Calu3 (cell line): Measurements from ENCODE around the gene OR2V1. TPM values are rescaled to one million over a fixed set of nuclear protein-coding genes. Genes with fewer than 3 reads are reported as not detected.
A peak's percentile ranks its signal among the peaks of the same experiment; 100 is the strongest.

Experiments used
- BruUV-seq: library from RNA; stranded (reverse); fragments of 400-500 nt; replicated peaks from 2 replicates; lab custom pipeline; 2021; lab: Mats Ljungman, UMichigan
- CTCF ChIA-PET: fragments of 300-600 bp; sonication (Branson Sonifier 250); formaldehyde crosslinking; loops from one replicate; lab custom pipeline; 2022; ENCODE audit warnings: antibody characterized with exemption; lab: Charles Lee
- DNase-seq: peaks from one replicate; pipeline ENCODE4 v3.0.0; 2022
- H3K27ac Mint-ChIP-seq: one replicate; pipeline ENCODE4 v1.8.0; 2022; ENCODE audit warnings: mixed read lengths; ENCODE audit not compliant: unreplicated experiment
- H3K27me3 Mint-ChIP-seq: one replicate; pipeline ENCODE4 v1.8.0; 2022; ENCODE audit warnings: mixed read lengths; ENCODE audit not compliant: unreplicated experiment
- H3K36me3 Mint-ChIP-seq: one replicate; pipeline ENCODE4 v1.8.0; 2022; ENCODE audit warnings: mild to moderate bottlenecking, moderate library complexity, mixed read lengths; ENCODE audit not compliant: insufficient read depth, unreplicated experiment
- H3K4me1 Mint-ChIP-seq: one replicate; pipeline ENCODE4 v1.8.0; 2022; ENCODE audit warnings: mild to moderate bottlenecking, low read depth, mixed read lengths; ENCODE audit not compliant: unreplicated experiment
- H3K4me3 Mint-ChIP-seq: one replicate; pipeline ENCODE4 v1.8.0; 2022; ENCODE audit warnings: mild to moderate bottlenecking, low read depth, moderate library complexity, mixed read lengths; ENCODE audit not compliant: unreplicated experiment
- H3K9me3 Mint-ChIP-seq: one replicate; pipeline ENCODE4 v1.8.0; 2022; ENCODE audit warnings: low read depth, mixed read lengths; ENCODE audit not compliant: unreplicated experiment
- intact Hi-C: fragments of 100-400 bp; cut with micrococcal nuclease; formaldehyde crosslinking; loops from one replicate; pipeline ENCODE4 v1.10.0; 2022; ENCODE audit not compliant: unreplicated experiment
- total RNA-seq: library from RNA; stranded (reverse); gene quantifications from 2 replicates; pipeline ENCODE4 v1.2.3, GENCODE V29; 2022
- TF ChIP-seq, protein P1 (sequence below): fragments of 200-600 bp; IDR thresholded peaks from one replicate; pipeline ENCODE4 v1.8.0; 2022; ENCODE audit warnings: antibody characterized with exemption; ENCODE audit not compliant: unreplicated experiment

The OR2V1 gene
- total RNA-seq, 1 experiment from 2014 or later: not detected

DNA sequence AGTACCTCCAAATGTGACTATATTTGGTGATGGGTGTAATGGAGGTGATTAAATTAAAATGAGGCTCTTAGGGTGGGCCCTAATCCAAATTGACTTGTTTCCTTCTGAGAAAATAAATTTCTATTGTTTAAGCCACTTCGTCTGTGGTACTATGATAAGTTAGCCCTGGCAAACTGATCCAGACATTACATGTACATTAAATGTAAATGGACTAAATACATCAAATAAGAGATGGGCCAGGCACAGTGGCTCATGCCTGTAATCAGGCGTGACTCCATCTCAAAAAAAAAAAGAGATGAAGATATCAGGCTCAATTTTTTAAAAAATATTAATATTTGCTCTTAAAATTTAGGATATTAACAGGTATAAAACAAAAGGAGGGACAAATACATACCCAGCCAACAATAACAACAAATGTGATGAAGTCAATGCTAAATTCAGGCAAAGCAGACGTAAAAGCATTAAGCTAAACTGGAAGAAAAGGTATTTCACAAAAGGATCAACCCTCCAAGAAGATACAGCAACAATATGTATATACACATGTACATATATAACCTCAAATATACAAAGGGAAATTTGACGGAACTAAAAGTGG, 5.5 kb upstream of the OR2V1 start:
- intact Hi-C loops: no loop called here
- H3K36me3 Mint-ChIP-seq: no peaks in the 10 kb centered on the region
- peaks cover 8% of the 10 kb centered on the region for H3K4me1 Mint-ChIP-seq
- H3K9me3 Mint-ChIP-seq: peaks cover 9% of the 10 kb centered on the region
- TF ChIP-seq, protein P1, sequence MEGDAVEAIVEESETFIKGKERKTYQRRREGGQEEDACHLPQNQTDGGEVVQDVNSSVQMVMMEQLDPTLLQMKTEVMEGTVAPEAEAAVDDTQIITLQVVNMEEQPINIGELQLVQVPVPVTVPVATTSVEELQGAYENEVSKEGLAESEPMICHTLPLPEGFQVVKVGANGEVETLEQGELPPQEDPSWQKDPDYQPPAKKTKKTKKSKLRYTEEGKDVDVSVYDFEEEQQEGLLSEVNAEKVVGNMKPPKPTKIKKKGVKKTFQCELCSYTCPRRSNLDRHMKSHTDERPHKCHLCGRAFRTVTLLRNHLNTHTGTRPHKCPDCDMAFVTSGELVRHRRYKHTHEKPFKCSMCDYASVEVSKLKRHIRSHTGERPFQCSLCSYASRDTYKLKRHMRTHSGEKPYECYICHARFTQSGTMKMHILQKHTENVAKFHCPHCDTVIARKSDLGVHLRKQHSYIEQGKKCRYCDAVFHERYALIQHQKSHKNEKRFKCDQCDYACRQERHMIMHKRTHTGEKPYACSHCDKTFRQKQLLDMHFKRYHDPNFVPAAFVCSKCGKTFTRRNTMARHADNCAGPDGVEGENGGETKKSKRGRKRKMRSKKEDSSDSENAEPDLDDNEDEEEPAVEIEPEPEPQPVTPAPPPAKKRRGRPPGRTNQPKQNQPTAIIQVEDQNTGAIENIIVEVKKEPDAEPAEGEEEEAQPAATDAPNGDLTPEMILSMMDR: no peak
- H3K27ac Mint-ChIP-seq: no peak overlapping the region
- H3K4me3 Mint-ChIP-seq: no peak overlapping the region
- CTCF ChIA-PET: interaction anchor here (1.0 kb wide), 1 partner anchor 275 kb away, joined by 4 read pairs; no protein-coding TSS in a partner anchor
- peaks cover 25% of the 10 kb centered on the region for H3K27me3 Mint-ChIP-seq
- no TSS peak for BruUV-seq
- no peak for DNase-seq

DNA sequence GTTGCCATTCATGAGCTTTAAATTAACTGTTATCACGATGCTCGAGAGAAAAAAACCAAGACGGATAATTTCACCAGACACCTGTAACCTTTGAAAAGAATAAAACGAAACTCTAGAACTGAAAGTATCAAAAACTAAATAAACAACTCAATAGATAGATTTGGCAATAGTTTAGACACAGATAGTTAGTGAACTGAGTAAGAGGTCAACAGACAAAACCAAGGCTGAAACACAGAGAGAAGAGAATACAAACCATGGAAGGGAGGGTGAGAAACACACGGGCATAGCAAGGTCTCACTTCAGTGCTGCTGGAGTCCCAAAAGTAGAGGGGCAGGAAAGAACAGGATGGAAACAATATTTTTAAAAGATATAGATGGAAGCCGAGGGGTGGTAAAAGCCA, 3.3 kb upstream of the OR2V1 start:
- no peak overlapping the region for H3K27ac Mint-ChIP-seq
- CTCF ChIA-PET: no interaction called here
- H3K36me3 Mint-ChIP-seq: no peaks in the 10 kb centered on the region
- BruUV-seq: no TSS peak
- H3K27me3 Mint-ChIP-seq: peaks cover 37% of the 10 kb centered on the region
- no peak for DNase-seq
- no peak overlapping the region for H3K4me3 Mint-ChIP-seq
- H3K4me1 Mint-ChIP-seq: peaks cover 8% of the 10 kb centered on the region
- intact Hi-C loops: no loop called here
- H3K9me3 Mint-ChIP-seq: peaks cover 5% of the 10 kb centered on the region
- TF ChIP-seq, protein P1: no peak

DNA sequence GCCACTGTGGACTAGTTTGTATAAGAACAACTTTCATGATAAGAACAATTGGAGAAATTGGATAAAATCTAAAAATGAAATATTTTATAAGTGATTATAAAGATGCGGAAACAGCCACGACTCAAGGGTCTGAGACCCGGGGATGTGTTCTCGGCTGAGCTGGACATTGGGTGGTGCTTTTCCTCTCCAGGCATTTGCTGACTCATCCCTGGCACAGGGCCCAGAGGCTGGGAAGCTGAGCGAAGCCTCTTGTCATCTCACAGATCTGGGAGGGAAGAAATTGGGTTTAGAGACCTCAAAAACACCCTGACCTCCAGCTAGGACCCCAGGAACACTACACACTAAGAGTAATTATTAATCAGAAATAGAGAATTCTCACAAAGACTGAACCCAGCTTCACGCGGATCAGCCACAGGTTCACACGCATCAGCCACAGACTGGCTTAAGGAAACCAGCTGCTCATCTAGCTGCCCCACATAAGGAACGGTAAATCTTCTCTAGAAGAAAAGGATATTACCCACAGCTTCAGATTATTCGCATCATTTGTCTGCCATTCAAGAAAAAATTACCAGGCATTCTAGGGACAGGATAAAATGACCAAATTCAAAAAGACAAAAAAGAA, 2.8 kb upstream of the OR2V1 start:
- Mint-ChIP-seq H3K4me3 (no peak overlapping the region), H3K36me3 (no peaks in the 10 kb centered on the region), H3K27me3 (peaks cover 43% of the 10 kb centered on the region), H3K4me1 (peaks cover 8% of the 10 kb centered on the region), H3K9me3 (peaks cover 5% of the 10 kb centered on the region), H3K27ac (no peak overlapping the region)
- intact Hi-C loops: no loop called here
- BruUV-seq: no TSS peak
- DNase-seq: peak; percentile 86
- TF ChIP-seq, protein P1: no peak
- CTCF ChIA-PET: no interaction called here

DNA sequence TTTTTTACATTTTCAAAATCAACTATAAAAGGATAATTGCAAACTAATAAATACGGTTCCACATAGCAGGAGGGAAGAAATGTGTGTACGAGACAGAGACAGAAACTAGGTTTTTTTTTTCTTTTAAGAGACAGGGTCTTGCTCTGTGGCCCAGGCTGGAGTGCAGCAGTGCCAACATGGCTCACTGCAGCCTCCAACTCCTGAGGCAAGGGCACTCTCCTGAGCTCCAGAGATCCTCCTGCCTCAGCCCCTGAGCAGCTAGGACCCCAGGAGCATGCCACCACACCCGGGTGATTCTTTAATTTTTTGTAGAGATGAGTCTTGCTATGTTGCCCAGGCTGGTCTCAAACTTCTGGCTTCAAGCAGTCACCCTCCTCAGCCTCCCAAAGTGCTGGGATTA, 2.1 kb upstream of the OR2V1 start:
- Mint-ChIP-seq H3K9me3 (no peaks in the 10 kb centered on the region), H3K27ac (no peak overlapping the region), H3K27me3 (peaks cover 49% of the 10 kb centered on the region), H3K4me3 (no peak overlapping the region), H3K4me1 (peaks cover 8% of the 10 kb centered on the region), H3K36me3 (no peaks in the 10 kb centered on the region)
- DNase-seq: no peak
- TF ChIP-seq, protein P1: no peak
- CTCF ChIA-PET: no interaction called here
- intact Hi-C loops: no loop called here
- BruUV-seq: no TSS peak
